GM21723 (cell line): Measurements from ENCODE around the gene ENTPD8.

ENCODE experiments used
- ATAC-seq: cut with Tn5 transposase; IDR thresholded peaks from one replicate; pipeline ENCODE4 v1.9.1; 2021; ENCODE audit warnings: mild to moderate bottlenecking, moderate library complexity; ENCODE audit not compliant: unreplicated experiment

Gene ENTPD8

GRCh38 chr9:137433349-137433915, 7.7 kb downstream of the ENTPD8 start:
- no peak for ATAC-seq

DNA sequence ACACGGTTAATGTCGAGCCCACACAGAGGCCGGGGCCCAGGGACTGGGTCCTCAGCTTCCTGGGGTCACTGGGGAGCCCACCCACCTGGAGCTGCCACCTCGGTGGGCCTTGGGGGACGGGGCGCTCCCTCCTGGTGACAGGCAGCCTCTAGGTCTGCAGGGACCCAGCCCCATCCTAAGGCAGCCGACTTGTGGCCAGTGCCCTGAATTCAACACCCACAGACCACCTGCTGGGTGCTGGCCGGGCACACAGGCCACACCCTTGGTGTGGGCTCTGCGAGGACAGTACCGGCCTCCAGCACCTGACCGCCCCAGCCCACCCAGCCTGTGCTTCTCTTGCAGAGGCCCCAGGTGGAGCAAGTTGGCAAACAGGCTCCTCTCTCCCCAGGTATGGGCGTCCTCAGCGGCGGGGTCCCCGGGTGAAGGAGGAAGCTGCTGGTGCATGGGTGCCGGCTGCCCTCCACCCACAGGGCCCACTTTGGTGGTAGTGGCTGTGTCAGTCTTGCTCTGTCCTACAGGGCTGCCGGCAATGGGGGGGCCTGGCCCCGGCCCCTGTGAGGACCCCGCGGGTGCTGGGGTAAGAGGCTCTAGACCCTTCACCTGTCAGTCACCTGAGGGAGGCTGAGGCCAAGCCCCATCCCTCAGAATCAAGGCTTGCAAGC, 8.3 kb downstream of the ENTPD8 start:
- no peak for ATAC-seq

DNA sequence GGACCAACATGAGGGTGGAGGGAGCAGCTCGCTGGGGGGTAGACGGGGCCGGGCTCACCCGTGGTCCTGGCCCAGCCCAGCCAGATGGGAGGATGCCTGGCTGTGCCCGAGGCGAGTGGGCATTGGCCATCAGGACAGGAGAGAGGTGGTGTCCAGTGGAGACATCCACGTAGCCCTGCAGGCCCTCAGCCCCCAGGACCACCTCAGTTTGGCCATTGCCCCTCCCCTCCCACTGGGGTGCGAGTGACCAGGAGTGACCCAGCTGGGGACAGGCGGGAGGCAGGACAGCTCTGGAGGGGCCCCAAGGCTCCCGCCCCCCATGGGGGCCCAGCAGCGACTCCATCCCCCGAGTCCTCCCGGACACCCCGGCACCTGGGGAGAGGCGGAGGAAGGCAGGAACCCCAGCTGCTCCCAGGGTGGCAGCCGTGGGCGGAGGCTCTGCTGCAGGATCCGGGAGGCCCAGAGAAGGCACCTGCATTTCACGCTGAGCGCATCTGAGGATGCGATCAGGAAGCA, 9.7 kb downstream of the ENTPD8 start:
- no peak for ATAC-seq

DNA sequence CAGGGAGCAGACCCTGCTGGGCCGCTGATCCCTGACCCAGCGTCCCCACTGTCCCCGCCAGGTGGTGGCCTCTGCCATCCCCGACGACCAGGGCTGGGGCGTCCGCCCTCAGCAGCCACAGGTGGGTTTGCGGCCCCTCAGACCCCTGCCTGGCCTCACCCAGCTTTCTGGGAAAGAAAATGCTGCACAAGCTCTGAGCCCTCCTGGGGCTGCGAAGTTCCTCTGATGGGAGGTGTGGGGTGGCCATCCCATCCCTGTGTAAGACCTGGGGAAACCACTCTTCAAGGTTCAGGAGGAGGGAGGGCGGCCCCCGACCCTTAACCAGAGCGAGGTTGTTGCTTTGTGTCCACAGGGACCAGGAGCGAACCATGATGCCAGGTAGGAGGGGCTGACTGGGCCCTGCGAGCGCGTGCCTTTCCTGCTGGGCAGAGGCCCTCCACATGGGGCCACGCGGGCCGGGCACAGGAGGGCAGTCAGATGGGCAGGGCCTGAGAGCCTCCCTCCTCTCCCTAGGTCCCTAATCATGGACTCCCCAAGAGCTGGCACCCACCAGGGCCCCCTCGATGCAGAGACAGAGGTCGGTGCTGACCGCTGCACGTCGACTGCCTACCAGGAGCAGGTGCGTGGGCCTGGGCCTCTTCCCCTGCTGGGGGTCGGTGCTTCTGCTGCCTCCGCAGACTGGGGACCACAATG, 10.3 kb downstream of the ENTPD8 start:
- ATAC-seq: no peak

GRCh38 chr9:137429974-137430722, 11.0 kb downstream of the ENTPD8 start:
- no peak for ATAC-seq

GRCh38 chr9:137429546-137429890, 11.6 kb downstream of the ENTPD8 start:
- no peak for ATAC-seq

DNA sequence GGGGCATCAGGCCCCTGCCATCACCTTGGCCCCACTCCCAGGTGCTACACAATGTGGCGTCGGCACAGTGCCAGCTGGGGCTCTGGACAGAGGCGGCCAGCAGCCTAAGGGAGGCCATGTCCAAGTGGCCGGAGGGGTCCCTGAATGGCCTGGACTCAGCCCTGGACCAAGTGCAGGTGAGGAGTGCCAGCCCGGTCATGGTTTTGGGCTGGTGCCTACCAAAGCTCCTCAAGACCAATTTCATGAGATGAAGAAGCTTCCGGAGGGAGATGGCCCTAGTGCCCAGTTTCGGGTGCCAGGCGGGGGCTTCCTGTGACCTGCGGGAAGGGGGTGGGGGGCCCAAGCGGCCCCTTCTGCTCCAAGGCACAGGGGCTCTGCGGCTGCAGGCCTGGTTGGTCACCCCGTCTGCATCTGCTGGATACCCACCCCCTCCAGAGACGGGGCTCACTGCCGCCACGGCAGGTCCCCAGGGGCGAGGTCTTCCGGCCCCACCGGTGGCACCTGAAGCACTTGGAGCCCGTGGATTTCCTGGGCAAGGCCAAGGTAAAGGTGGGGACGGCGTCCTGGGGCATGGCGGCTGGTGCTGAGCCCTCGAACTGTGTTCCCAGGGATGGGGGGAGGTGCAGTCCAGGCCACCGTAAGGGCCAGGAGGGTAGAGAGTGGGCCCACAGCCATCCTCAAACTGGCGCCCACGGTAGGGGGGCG, 12.2 kb downstream of the ENTPD8 start:
- no peak for ATAC-seq

- no peak for ATAC-seq
Measured at GRCh38 chr9:137428311-137428630, 12.9 kb downstream of the ENTPD8 start.

- no peak for ATAC-seq
Measured at GRCh38 chr9:137427454-137428310, 13.5 kb downstream of the ENTPD8 start.

GRCh38 chr9:137426018-137426681, 15.0 kb downstream of the ENTPD8 start:
- no peak for ATAC-seq

GRCh38 chr9:137423514-137424291, 17.5 kb downstream of the ENTPD8 start:
- peak; percentile 21 for ATAC-seq

DNA sequence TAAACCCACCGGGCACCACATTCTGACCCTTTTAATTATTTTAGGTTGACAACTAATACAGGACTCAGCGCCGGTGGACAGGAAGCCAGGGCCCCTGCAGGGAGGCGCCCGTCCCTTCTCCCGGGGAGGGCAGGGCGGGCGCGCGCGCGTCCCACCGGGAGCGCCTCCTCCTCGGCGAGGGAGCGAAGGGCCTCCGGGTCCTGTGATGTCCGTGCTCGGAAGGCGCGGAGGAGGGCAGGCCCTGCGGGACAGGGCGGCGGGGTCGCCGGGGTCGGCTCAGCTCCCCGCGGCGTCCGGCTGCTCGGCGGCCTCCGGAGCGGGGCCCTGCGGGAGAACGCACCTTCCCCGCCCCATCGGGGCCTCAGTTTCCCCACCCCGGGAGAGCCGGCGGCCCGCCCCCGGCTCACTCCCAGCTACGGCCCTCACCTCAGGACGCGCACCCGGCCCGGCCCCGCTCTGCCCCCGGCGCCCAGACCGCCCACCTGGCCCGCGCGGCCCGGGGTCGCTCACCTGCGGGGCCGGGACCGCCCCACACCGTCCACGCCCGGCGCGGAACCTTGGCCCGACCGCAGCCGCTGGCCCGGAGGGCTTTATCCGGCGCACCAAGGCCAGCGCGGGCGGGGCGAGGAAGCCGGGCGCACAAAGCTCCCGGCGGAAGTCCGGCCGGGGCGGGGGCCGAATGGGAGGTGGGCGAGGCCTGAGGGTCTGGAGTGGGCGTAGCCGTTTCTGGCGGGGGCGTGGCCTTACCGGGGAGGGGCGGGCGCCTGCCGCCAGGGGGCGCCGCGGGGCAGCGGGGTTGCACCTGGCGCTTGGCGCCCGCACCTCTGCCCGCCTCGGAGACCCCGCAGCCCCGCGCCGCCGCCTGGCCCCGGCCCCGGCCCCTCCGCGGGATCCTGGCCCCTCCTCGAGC, 18.3 kb downstream of the ENTPD8 start, which contains the start of the genes EXD3 and NOXA1:
EXD3 (minus strand) TSS at position 559 of the 910 bp plus-strand sequence. CDS start 27,805 bp downstream, outside the sequence.
NOXA1 (plus strand) TSS at position 790 of the 910 bp plus-strand sequence. CDS start 137 bp downstream, outside the sequence.
- peak; percentile 75 for ATAC-seq

- ATAC-seq: no peak
Measured at GRCh38 chr9:137421838-137422603, 19.1 kb downstream of the ENTPD8 start.

DNA sequence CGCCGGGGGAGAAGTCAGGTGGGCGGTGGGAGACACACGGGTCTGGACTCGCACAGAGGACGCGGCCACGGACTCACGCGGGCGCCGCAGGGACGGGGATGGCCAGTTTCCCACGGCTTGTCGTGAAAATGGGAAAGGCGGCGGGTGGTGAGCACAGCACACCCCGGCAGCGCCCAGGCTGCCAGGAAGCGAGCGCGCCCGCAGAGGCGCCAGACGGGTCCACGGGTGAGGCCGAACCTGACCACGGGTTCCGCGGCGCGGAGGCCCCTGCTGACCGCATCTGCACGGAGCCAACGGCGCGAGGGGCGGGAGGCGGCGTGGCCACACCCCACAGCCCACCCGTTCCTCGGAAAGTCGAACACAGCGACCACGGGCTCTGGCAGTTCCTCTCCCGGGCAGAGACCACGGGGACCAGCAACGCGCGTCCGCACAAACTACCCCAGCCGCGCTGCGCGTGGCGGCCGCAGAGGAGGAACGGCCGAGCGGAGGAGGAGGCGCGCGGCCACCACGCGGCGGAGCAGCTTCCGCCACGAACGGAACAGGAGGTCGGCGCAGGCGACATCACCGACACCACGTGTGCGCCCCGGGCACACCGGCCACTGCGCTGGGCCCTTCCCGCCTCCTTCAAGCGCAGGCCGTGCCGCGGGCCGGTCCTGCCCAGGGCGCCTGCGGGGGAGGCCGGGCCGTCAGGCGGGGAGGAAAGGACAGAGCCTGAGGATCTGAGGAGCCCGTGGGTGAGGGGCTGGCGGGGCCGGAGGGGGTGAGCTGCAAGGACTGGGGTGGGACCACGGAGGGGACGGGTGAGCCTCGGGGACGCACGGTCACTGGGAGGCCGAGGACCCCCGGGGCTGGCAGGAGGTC, 23.8 kb downstream of the ENTPD8 start:
- no peak for ATAC-seq

GRCh38 chr9:137416563-137417151, 24.5 kb downstream of the ENTPD8 start:
- ATAC-seq: no peak
